Measurements from ENCODE around the gene ZNF570. TPM values are rescaled to one million over a fixed set of nuclear protein-coding genes. Genes with fewer than 3 reads are reported as not detected.
A peak's percentile ranks its signal among the peaks of the same experiment; 100 is the strongest.

The ZNF570 gene
- total RNA-seq = 1 to 10 TPM; 4.3 TPM

DNA sequence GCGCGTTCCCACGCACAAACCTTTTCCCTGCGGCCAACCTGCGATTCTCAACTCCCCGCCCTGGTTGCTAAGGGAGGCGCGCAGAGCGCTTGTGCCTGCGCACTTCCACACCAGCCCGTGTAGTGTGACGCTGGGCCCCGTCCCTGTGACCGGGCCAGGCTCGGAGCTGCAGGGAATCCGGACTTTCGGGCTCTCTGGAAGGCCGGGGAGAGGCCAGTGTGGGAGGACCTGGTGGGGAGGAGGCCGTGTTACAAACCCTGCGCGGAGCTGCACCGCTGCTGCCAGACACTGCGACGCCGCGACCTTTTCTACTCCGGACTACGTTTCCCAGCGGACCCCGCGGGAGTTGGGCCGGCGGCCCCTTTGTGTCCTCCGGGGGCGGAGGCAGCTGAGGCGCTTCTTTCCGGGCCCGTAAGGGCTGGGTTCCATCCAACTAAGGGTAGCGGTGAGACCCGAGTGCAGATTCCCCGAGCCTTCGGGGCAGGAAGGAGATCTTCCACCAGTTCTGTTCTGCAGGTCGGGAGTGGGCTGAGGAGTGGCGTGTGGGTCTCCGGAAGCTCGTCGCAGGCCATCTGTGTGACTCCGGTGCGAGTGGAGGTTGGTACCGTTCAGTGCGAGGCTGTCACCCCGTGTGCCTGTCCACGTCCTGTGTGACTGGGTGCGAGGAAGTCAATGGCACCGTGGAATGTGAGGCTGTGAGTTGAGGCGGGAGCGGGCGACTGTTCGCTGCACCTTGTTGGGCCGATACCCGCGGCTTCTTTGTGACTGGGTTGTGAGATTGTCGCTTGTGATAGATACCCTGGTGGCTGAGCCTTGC lies at the start of gene ZNF570:
Gene ZNF570 (plus strand): TSS at position 396 of the 817 bp plus-strand sequence. CDS start 999 bp downstream, outside the sequence.
- peak within 1 kb of the TSS; percentile 92 for H3K4me3 Mint-ChIP-seq
- H3K4me1 Mint-ChIP-seq (ENCODE audit: low read depth) = peaks cover 29% of the 10 kb centered on the region
- no peaks in the 10 kb centered on the region for H3K27me3 Mint-ChIP-seq
- DNase-seq = peak; percentile 92
- intact Hi-C loops (cut with micrococcal nuclease) = loop anchor here (1.0 to 10.0 kb wide), 8 partner anchors 37 to 1252 kb away; partner anchors contain the start of genes ZFP30, ZNF146, ZNF567 and ZNF585A
- H3K9me3 Mint-ChIP-seq = peaks cover 11% of the 10 kb centered on the region
- peak within 1 kb of the TSS; percentile 92 for H3K27ac Mint-ChIP-seq
- ChIA-PET CTCF (interaction anchor here (0.7 to 1.2 kb wide), 3 partner anchors 37 to 496 kb away, joined by 3 read pairs; partner anchors contain the start of gene ZNF793), POLR2A (interaction anchor here (0.6 to 1.2 kb wide), 6 partner anchors 37 to 260 kb away, joined by 3 to 6 read pairs (median 4); partner anchors contain the start of genes ZNF527, ZNF540, ZNF571 and ZNF793)
- peaks cover 21% of the 10 kb centered on the region for H3K36me3 Mint-ChIP-seq

DNA sequence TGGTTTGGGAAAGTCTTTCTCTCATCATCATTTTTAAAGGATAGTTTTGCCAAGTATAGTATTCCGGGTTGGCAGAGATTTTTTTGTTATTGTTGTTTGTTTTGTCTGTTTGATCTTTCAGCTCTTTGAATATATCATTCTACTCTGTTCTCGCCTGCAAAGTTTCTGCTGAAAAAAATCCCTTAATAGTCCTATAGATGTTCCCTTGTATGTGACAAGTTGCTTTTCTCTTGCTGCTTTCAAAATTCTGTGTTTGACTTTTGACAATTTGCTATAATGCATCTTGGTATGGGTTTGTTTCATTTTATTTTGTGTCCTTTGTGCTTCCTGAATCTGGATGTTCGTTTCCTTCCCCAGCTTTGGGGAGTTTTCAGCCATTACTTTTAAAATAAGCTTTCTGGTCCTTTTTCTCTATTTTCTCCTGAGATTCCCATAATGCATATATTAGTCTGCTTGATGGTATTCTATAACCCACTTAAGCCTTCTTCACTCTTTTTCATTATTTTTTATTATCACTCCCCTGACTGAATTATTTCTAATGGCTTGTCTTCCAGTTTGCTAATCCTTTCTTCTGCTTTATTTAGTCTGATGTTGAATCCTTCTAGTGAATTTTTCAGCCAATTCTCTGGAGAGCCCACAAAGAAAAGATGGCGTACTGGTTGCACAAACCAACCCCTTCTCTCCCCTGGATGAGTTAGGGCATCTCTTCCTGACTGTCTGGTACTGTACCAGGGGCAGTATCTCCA lies 16.5 kb upstream of the ZNF570 start:
- DNase-seq = no peak
- Mint-ChIP-seq H3K9me3 (peaks cover 88% of the 10 kb centered on the region), H3K27me3 (no peaks in the 10 kb centered on the region), H3K27ac (no peak overlapping the region), H3K4me3 (no peak overlapping the region), H3K36me3 (peaks cover 77% of the 10 kb centered on the region), H3K4me1 (ENCODE audit: low read depth) (no peaks in the 10 kb centered on the region)
- ChIA-PET POLR2A (no interaction called here), CTCF (no interaction called here)
- intact Hi-C loops (cut with micrococcal nuclease) = no loop called here

DNA sequence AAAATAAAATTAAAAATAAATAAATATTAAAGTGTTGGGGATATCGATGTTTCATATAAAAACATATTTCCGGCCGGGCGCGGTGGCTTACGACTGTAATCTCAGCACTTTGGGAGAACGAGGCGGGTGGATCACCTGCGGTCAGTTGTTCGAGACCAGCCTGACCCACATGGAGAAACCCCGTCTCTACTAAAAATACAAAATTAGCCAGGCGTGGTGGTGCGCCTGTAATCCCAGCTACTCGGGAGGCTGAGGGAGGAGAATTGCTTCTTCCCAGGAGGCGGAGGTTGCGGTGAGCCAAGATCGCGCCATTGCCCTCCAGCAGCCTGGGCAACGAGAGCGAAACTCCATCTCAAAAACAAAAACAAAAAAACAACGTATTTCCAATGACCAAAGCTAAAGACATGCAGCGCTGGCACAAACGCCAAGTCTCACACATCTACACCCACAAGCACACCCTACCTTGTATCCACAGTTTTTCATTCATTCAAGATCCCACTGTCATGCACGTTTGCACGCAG lies 2.8 kb upstream of the ZNF570 start:
- Mint-ChIP-seq H3K4me1 (ENCODE audit: low read depth) (peaks cover 29% of the 10 kb centered on the region), H3K36me3 (peaks cover 22% of the 10 kb centered on the region), H3K9me3 (peaks cover 11% of the 10 kb centered on the region), H3K27ac (peak overlapping the region; percentile 94), H3K27me3 (no peaks in the 10 kb centered on the region), H3K4me3 (peak overlapping the region; percentile 92)
- POLR2A ChIA-PET = interaction anchor here (2.0 kb wide), 1 partner anchor 40 kb away, joined by 15 read pairs; the partner anchor contains the start of gene ZNF793
- intact Hi-C loops (cut with micrococcal nuclease) = loop anchor here (2.0 to 10.0 kb wide), 8 partner anchors 191 to 1249 kb away; partner anchors contain the start of genes ZFP30, ZNF146, ZNF566 and ZNF567
- CTCF ChIA-PET = no interaction called here
- DNase-seq = no peak

DNA sequence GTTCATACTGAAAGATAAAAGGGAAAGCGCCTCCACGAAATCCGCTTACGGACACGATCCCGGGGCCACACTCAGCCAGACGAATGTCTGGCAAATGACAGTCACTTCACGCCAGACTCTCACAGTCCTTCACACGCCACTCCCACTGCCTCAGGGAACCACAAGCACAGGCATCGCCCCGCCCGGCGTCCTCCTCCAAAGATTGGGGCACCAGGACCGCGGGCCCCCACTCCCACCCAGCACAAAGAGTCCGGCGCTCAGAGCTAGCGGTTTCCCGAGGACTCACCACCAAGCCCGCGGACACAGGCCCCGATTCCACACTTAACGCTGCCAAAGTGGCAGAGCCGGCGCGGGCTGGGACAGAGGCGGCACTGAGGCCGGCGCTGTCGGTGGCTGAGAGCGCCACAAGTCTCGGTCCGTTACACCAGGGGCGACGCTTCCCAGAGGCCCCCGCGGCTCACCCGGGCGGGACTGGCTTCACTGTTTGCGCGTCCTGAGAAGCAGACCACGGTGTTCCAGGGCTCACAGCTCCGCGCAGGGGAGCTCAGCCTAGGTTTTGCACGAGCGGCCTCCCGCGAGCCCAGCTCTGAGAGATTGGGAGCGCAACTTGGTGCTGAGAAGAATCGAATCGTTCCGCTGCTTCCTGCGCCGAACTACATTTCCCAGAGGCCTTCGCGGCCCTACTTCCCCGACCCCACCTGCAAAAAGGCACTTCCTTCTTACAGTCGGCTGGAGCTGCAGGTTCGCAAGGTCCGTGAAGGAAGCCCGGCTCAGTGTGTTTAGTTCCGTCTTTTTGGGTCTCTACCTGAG lies 2.2 kb upstream of the ZNF570 start, which contains the start of gene ZNF569:
Gene ZNF569 (minus strand): TSS at position 647 of the 810 bp plus-strand sequence. CDS start 22,523 bp downstream, outside the sequence.
- peaks cover 11% of the 10 kb centered on the region for H3K9me3 Mint-ChIP-seq
- peak; percentile 93 for DNase-seq
- H3K27me3 Mint-ChIP-seq = no peaks in the 10 kb centered on the region
- peaks cover 29% of the 10 kb centered on the region for H3K4me1 Mint-ChIP-seq (ENCODE audit: low read depth)
- peak within 1 kb of the TSS; percentile 92 for H3K4me3 Mint-ChIP-seq
- H3K27ac Mint-ChIP-seq = peak within 1 kb of the TSS; percentile 94
- peaks cover 22% of the 10 kb centered on the region for H3K36me3 Mint-ChIP-seq
- CTCF ChIA-PET = interaction anchor here (0.7 to 1.2 kb wide), 4 partner anchors 39 to 128 kb away, joined by 3 read pairs; partner anchors contain the start of genes ZNF540, ZNF571 and ZNF793
- POLR2A ChIA-PET = interaction anchor here (0.9 to 2.0 kb wide), 3 partner anchors 39 to 862 kb away, joined by 3 to 15 read pairs (median 4); partner anchors contain the start of genes ZNF382, ZNF540, ZNF571 and ZNF793
- intact Hi-C loops (cut with micrococcal nuclease) = loop anchor here (1.0 to 10.0 kb wide), 14 partner anchors 96 to 1250 kb away; partner anchors contain the start of genes ZFP30, ZNF146, ZNF345 and ZNF527

DNA sequence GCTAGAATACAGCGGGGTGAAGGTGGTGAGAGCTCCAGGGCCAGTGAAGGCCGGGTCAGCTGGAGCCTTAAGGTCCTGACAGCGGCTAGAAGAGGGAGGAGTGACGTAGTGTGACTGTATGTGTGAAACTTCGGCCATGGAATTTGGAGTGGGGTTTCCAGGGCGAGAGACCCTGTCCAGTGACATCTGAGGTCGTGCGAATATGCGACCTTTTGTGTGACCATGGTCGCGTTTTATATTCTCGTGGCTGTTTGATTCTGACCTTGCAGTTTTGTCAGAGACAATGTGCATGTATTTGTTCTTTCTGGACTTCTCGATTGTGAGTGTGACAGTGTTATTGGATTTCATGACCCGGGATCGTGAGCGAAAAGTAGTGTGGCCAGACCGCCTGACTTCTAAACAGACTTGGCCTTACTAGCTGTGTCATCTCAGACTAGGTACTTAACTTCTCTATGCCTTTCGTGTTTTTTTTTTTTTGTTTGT lies 1.5 kb upstream of the ZNF570 start:
- DNase-seq = no peak
- CTCF ChIA-PET = interaction anchor here (0.7 to 1.2 kb wide), 4 partner anchors 39 to 127 kb away, joined by 3 read pairs; partner anchors contain the start of genes ZNF540, ZNF571 and ZNF793
- H3K9me3 Mint-ChIP-seq = peaks cover 11% of the 10 kb centered on the region
- peak overlapping the region; percentile 92 for H3K4me3 Mint-ChIP-seq
- H3K27ac Mint-ChIP-seq = peak overlapping the region; percentile 94
- H3K4me1 Mint-ChIP-seq (ENCODE audit: low read depth) = peaks cover 29% of the 10 kb centered on the region
- H3K27me3 Mint-ChIP-seq = no peaks in the 10 kb centered on the region
- H3K36me3 Mint-ChIP-seq = peaks cover 22% of the 10 kb centered on the region
- POLR2A ChIA-PET = interaction anchor here (0.9 to 2.0 kb wide), 3 partner anchors 39 to 863 kb away, joined by 3 to 15 read pairs (median 4); partner anchors contain the start of genes ZNF382, ZNF540, ZNF571 and ZNF793
- intact Hi-C loops (cut with micrococcal nuclease) = loop anchor here (1.0 to 10.0 kb wide), 14 partner anchors 96 to 1250 kb away; partner anchors contain the start of genes ZFP30, ZNF146, ZNF345 and ZNF527

DNA sequence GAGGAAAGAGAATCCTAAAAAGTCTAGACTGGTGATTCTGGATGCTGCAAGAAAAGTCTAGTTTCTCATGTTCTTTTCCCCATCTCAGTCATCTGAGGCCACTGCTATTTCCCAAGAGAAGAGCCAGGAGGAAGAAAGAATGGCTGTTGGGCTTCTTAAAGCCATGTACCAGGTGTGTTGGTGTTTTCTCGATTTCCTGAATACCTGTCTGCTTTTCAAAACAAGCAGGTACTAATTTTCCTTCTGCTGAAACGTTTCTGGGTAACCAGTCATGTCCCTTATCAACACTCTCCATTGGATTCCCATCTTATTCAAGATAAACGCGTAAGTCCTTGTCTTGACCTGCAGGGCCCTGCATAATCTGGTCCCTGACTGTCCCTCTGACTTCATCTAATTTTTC lies 1.1 kb downstream of the ZNF570 start:
- ChIA-PET CTCF (no interaction called here), POLR2A (no interaction called here)
- H3K27ac Mint-ChIP-seq = no peak overlapping the region
- peaks cover 18% of the 10 kb centered on the region for H3K36me3 Mint-ChIP-seq
- no peak for DNase-seq
- intact Hi-C loops (cut with micrococcal nuclease) = no loop called here
- peak overlapping the region; percentile 92 for H3K4me3 Mint-ChIP-seq
- H3K9me3 Mint-ChIP-seq = peaks cover 8% of the 10 kb centered on the region
- no peaks in the 10 kb centered on the region for H3K27me3 Mint-ChIP-seq
- H3K4me1 Mint-ChIP-seq (ENCODE audit: low read depth) = peaks cover 29% of the 10 kb centered on the region

DNA sequence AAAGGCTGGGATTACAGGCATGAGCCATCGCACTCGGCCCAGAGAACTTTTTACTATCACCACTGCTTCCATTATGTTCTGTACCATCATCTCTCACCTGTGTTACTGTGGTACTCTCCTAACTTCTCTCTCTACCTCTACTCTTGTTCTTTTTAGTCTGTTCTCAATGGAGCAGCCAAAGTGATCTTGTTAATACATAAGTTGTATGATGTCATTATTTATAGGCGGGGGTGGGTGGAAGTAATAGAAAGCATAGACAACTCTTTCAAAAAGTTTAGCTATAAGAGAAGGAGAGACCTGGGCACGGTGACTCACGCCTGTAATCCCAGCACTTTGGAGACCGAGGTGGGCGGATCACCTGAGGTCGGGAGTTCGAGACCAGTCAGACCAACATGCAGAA lies 3.0 kb downstream of the ZNF570 start:
- peaks cover 24% of the 10 kb centered on the region for H3K9me3 Mint-ChIP-seq
- H3K27ac Mint-ChIP-seq = no peak overlapping the region
- H3K36me3 Mint-ChIP-seq = peaks cover 35% of the 10 kb centered on the region
- ChIA-PET CTCF (no interaction called here), POLR2A (no interaction called here)
- intact Hi-C loops (cut with micrococcal nuclease) = no loop called here
- no peak overlapping the region for H3K4me3 Mint-ChIP-seq
- H3K4me1 Mint-ChIP-seq (ENCODE audit: low read depth) = peaks cover 22% of the 10 kb centered on the region
- H3K27me3 Mint-ChIP-seq = no peaks in the 10 kb centered on the region
- no peak for DNase-seq

DNA sequence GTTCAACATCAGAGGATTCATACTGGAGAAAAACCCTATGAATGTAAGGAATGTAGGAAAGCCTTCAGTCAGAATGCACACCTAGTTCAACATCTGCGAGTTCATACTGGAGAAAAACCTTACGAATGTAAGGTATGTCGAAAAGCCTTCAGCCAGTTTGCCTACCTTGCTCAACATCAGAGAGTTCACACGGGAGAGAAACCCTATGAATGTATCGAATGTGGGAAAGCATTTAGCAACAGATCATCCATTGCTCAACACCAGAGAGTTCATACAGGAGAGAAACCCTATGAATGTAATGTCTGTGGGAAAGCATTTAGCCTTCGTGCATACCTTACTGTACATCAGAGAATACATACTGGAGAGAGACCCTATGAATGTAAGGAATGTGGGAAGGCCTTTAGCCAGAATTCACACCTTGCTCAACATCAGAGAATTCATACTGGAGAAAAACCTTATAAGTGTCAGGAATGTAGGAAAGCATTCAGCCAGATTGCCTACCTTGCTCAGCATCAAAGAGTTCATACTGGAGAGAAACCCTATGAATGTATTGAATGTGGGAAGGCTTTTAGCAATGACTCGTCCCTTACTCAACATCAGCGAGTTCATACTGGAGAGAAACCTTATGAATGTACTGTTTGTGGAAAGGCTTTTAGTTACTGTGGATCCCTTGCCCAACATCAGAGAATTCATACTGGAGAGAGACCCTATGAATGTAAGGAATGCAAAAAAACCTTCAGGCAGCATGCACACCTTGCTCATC lies 15.4 kb downstream of the ZNF570 start:
- H3K36me3 Mint-ChIP-seq = peaks cover 70% of the 10 kb centered on the region
- peaks cover 80% of the 10 kb centered on the region for H3K9me3 Mint-ChIP-seq
- no peak overlapping the region for H3K4me3 Mint-ChIP-seq
- no peaks in the 10 kb centered on the region for H3K27me3 Mint-ChIP-seq
- ChIA-PET POLR2A (no interaction called here), CTCF (no interaction called here)
- no peaks in the 10 kb centered on the region for H3K4me1 Mint-ChIP-seq (ENCODE audit: low read depth)
- no peak for DNase-seq
- no peak overlapping the region for H3K27ac Mint-ChIP-seq
- intact Hi-C loops (cut with micrococcal nuclease) = no loop called here

DNA sequence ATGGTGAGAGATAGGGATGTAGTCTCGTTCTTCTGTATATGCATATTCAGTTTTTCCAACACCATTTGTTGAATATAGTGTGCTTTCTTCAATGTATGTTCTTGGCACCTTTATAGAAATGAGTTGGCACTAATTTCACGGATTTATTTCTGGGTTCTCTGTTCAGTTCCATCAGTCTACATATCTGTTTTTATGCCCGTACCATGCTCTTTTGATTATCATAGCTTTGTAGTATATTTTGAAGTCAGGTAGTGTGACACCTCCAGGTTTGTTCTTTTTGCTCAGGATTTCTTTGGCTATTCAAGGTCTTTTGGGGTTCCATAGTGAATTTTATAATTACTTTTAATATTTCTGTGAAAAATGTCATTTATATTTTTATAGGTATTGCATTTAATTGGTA lies 23.1 kb downstream of the ZNF570 start:
- CTCF ChIA-PET = no interaction called here

DNA sequence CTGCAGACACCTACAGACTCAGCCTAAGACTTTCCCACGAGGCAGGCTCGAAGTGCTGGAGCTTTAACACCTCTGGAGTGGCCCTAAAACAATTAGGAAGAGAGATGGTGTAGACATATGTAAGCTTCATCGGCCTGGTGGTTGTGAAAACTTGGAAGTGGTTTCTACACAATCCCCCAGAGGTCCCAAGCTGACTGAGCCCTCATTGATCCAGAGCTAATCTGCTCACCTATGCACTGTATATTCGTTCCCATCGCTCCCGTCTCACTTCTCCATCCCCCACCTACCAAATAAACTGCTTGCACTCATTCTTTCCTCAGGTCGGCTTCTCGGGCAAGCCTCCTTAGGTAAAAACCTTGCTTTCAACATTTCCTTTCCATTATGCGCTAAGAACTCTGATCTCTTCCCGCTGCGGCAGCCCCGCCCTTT lies 36.8 kb downstream of the ZNF570 start:
- no peaks in the 10 kb centered on the region for H3K4me1 Mint-ChIP-seq (ENCODE audit: low read depth)
- H3K36me3 Mint-ChIP-seq = peaks cover 41% of the 10 kb centered on the region
- H3K9me3 Mint-ChIP-seq = peaks cover 29% of the 10 kb centered on the region
- intact Hi-C loops (cut with micrococcal nuclease) = loop anchor here (1.0 to 2.0 kb wide), 4 partner anchors 37 to 333 kb away; partner anchors contain the start of genes ZNF527, ZNF540, ZNF570 and ZNF571
- ChIA-PET CTCF (interaction anchor here (1.1 to 1.6 kb wide), 4 partner anchors 37 to 533 kb away, joined by 3 to 5 read pairs (median 4); partner anchors contain the start of genes ZNF540, ZNF569, ZNF570 and ZNF571), POLR2A (interaction anchor here (1.0 to 1.9 kb wide), 6 partner anchors 37 to 656 kb away, joined by 3 to 15 read pairs (median 5); partner anchors contain the start of genes ZNF345, ZNF527, ZNF540 and ZNF569)
- no peak overlapping the region for H3K27ac Mint-ChIP-seq
- H3K27me3 Mint-ChIP-seq = no peaks in the 10 kb centered on the region
- DNase-seq = no peak
- no peak overlapping the region for H3K4me3 Mint-ChIP-seq

More for the DNA sequence above, 23.1 kb downstream of the ZNF570 start:
- no peak for DNase-seq
- Mint-ChIP-seq H3K4me3 (no peak overlapping the region), H3K4me1 (ENCODE audit: low read depth) (no peaks in the 10 kb centered on the region), H3K27me3 (no peaks in the 10 kb centered on the region), H3K36me3 (peaks cover 27% of the 10 kb centered on the region), H3K9me3 (peaks cover 72% of the 10 kb centered on the region), H3K27ac (no peak overlapping the region)
- POLR2A ChIA-PET = no interaction called here
- intact Hi-C loops (cut with micrococcal nuclease) = no loop called here
